ENCODE results near the gene C5orf46.

Gene C5orf46

DNA sequence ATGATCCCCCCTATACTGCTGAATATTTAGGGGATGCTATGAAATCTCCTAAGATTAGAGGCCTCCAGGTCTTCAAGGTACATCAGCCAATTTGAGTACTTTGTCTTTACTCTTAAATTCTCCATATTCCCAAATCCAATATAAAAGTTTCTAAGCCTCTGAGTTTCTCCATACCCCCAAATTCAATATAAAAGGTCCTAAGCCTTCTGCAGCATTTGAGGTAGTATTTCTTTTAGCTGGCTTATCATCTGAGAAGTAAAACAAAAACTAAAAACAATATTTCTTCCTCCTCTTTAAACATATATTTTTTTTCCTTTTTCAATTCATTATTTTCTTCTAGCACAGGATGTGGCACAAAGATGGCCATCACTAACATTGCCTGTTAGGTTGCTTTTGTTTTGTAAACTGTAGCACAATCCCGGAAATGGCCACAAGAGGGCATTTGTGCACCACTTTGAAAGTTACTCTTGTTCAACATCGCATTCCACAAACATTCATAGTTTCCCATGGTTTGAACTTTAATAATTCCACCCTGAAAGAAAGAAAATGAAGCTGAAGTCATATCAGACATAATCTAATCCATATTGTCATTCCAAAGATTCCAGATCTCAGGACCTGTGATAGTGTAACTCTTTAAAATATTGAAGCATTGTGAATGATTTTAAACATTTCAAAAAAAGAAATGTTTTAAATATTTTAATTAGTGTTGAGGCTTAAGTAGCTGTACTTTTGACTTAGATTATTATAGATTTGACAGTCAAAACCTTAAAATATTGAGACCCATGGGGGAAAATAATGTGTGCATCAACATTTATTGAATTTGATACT is 48.8 kb downstream of the C5orf46 start:
- Histone ChIP-seq H3K27me3 (replicated peaks; ENCODE audit: control insufficient read depth, insufficient read depth, low read length) (no peaks in the 10 kb centered on the region), H3K4me3 (replicated peaks; ENCODE audit: low read depth, low read length) (no peak overlapping the region), H3K36me3 (ENCODE audit: control insufficient read depth, insufficient read depth, low read length) (no peaks in the 10 kb centered on the region)
- DNase-seq (ENCODE audit: extremely low read depth, insufficient read length): no peak
- TF ChIP-seq, protein P1, sequence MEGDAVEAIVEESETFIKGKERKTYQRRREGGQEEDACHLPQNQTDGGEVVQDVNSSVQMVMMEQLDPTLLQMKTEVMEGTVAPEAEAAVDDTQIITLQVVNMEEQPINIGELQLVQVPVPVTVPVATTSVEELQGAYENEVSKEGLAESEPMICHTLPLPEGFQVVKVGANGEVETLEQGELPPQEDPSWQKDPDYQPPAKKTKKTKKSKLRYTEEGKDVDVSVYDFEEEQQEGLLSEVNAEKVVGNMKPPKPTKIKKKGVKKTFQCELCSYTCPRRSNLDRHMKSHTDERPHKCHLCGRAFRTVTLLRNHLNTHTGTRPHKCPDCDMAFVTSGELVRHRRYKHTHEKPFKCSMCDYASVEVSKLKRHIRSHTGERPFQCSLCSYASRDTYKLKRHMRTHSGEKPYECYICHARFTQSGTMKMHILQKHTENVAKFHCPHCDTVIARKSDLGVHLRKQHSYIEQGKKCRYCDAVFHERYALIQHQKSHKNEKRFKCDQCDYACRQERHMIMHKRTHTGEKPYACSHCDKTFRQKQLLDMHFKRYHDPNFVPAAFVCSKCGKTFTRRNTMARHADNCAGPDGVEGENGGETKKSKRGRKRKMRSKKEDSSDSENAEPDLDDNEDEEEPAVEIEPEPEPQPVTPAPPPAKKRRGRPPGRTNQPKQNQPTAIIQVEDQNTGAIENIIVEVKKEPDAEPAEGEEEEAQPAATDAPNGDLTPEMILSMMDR (IDR thresholded peaks at IDR 0.05; ENCODE audit: insufficient read depth, low read length, poor library complexity, severe bottlenecking): peak; percentile 84

DNA sequence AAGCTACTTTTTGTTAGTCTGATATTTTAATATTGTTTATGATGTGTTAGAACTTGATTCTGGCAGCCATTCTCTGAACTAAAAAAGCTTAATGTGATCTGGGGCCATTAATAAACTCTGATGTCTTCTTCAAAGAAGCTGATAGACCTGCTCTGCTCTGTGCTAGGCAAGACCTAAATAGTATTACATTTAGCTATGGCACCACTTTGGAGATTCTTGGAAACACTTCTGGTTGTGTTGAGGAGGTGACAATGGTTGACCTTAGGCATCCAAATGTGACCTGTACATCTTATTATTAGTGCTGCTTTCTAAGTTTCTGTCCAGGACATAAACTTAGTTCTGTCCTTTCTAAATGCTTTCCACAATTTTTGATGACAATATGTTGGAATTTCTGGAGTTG is 49.5 kb downstream of the C5orf46 start:
- no peak for DNase-seq (ENCODE audit: extremely low read depth, insufficient read length)
- H3K27me3 ChIP-seq (replicated peaks; ENCODE audit: control insufficient read depth, insufficient read depth, low read length): no peaks in the 10 kb centered on the region
- H3K36me3 ChIP-seq (ENCODE audit: control insufficient read depth, insufficient read depth, low read length): no peaks in the 10 kb centered on the region
- TF ChIP-seq, protein P1 (IDR thresholded peaks at IDR 0.05; ENCODE audit: insufficient read depth, low read length, poor library complexity, severe bottlenecking): no peak
- H3K4me3 ChIP-seq (replicated peaks; ENCODE audit: low read depth, low read length): no peak overlapping the region

DNA sequence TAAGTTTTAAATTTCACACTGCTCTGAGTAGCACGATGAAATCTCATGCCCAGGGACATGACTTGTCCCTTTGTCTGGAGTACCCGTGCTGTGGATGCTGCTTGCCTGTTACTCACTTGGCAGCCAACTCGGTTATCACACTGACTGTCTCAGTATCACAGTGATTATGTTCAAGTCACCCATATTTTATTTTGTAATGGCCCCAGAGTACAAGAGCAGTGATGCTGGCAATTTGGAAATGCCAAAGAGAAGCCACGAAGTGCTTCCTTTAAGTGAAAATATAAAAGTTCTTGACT is 50.6 kb downstream of the C5orf46 start:
- H3K4me3 ChIP-seq (replicated peaks; ENCODE audit: low read depth, low read length): no peak overlapping the region
- no peaks in the 10 kb centered on the region for H3K27me3 ChIP-seq (replicated peaks; ENCODE audit: control insufficient read depth, insufficient read depth, low read length)
- DNase-seq (ENCODE audit: extremely low read depth, insufficient read length): no peak
- TF ChIP-seq, protein P1 (IDR thresholded peaks at IDR 0.05; ENCODE audit: insufficient read depth, low read length, poor library complexity, severe bottlenecking): no peak
- no peaks in the 10 kb centered on the region for H3K36me3 ChIP-seq (ENCODE audit: control insufficient read depth, insufficient read depth, low read length)

DNA sequence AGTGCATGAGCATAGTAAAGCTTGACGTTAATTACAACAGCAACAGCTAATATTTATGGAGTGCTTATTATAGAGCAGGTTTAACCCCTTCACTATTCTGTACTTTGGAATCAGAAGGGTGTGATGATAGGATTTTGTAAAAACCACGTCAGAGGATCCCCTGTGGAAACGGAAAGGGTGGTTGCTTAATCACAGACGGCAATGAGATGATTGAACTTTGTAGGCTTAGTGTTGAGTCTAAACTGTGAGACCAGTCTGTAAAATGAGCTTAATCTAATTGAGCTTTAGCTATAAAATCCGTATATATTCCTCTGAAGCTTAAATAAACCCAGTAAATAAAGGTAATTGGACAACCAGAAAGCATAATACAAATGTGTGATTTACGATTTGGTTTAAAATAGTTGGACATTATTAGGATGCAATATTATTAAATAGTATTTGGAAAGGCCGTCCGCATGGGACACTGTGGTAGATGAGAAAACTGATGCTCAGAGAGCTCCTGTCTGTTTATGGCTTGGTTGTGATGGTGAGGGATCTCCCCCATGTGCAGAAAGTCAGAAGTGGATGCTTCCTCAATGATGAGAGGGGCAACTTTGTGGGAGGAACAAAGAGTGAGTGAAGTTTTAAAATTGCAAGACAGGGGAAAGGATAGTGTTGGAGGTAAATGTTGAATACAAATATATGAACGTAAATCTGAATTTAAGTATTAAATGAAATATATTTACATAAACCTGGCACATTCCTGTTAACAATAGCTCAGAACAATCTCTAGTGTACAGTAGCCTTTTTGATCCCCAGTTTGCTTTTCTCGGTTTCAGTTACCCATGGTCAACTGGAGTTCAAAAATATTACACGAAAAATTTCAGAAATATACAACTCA is 51.2 kb downstream of the C5orf46 start:
- Histone ChIP-seq H3K4me3 (replicated peaks; ENCODE audit: low read depth, low read length) (no peak overlapping the region), H3K27me3 (replicated peaks; ENCODE audit: control insufficient read depth, insufficient read depth, low read length) (no peaks in the 10 kb centered on the region), H3K36me3 (ENCODE audit: control insufficient read depth, insufficient read depth, low read length) (no peaks in the 10 kb centered on the region)
- no peak for DNase-seq (ENCODE audit: extremely low read depth, insufficient read length)
- TF ChIP-seq, protein P1 (IDR thresholded peaks at IDR 0.05; ENCODE audit: insufficient read depth, low read length, poor library complexity, severe bottlenecking): no peak

DNA sequence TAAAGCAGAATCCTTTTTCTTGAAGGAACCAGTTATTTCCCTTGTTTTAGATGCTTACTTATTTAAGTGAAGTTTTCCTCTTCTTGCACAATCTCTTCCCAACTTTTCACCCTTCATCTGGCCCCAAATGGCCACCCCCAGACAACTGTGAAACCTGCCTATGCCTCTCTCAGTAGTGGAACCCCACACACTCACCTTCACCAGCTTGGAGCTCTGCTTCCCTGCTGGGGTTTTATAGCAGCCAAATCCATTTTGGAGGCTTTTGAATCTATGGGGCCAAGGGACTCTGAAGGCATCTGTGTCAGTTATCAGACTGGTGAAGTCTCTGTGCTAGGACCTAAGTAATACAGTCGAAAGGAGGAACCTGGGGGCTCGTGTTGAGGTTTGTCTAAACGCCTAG is 52.0 kb downstream of the C5orf46 start:
- no peaks in the 10 kb centered on the region for H3K27me3 ChIP-seq (replicated peaks; ENCODE audit: control insufficient read depth, insufficient read depth, low read length)
- no peak overlapping the region for H3K4me3 ChIP-seq (replicated peaks; ENCODE audit: low read depth, low read length)
- DNase-seq (ENCODE audit: extremely low read depth, insufficient read length): no peak
- H3K36me3 ChIP-seq (ENCODE audit: control insufficient read depth, insufficient read depth, low read length): no peaks in the 10 kb centered on the region
- TF ChIP-seq, protein P1 (IDR thresholded peaks at IDR 0.05; ENCODE audit: insufficient read depth, low read length, poor library complexity, severe bottlenecking): no peak

Data from GM06990 (cell line).